Adrenal gland (tissue), 12 donors: ENCODE results near the gene PTPN3. TPM values are rescaled to one million over a fixed set of nuclear protein-coding genes. Genes with fewer than 3 reads are reported as not detected.

Experiments
- DNase-seq, 7 donors: peaks; one replicate each; pipeline ENCODE4 v3.0.0-alpha.2; 2019 to 2020
- H3K27ac ChIP-seq, 5 donors: fragments of 200-600 bp; sonication (generic) in 4 of 5; 1 replicate in 3 of 5; 2 replicates in 2 of 5; pipeline versions ENCODE4 v1.5.1 to v1.8.0; 2016 to 2020; ENCODE audit warnings: mild to moderate bottlenecking in 1 of 5
- H3K27me3 ChIP-seq: fragments of 200-600 bp; 2 replicates; pipeline ENCODE4 v1.8.0; 2021
- H3K36me3 ChIP-seq, 2 donors: fragments of 200-600 bp; replicated peaks in 1 of 2; 1 replicate in 1 of 2; 2 replicates in 1 of 2; pipeline versions ENCODE4 v1.5.1 to v1.8.0; 2018 to 2022
- H3K4me1 ChIP-seq, 2 donors: fragments of 200-600 bp; replicated peaks in 1 of 2; 1 replicate in 1 of 2; 2 replicates in 1 of 2; pipeline versions ENCODE4 v1.5.1 to v1.8.0; 2018 to 2021
- H3K4me3 ChIP-seq, 4 donors: fragments of 200-600 bp; sonication (generic) in 3 of 4; one replicate each; pipeline ENCODE4 v1.5.1; 2016 to 2018
- H3K9me3 ChIP-seq, 3 donors: fragments of 200-600 bp; sonication (generic) in 1 of 3; replicated peaks in 1 of 3; 1 replicate in 2 of 3; 2 replicates in 1 of 3; pipeline versions ENCODE4 v1.5.1 to v1.8.0; 2016 to 2021
- POLR2A ChIP-seq, 2 donors: fragments of 450-650 bp; IDR thresholded peaks; one replicate each; pipeline ENCODE4 v1.6.1; 2017; ENCODE audit warnings: antibody characterized with exemption in 2 of 2, mild to moderate bottlenecking in 2 of 2, moderate library complexity in 1 of 2
- WGBS, 4 donors: extraction: QIAGEN DNeasy Blood & Tissue Kit in 2 of 4; methylation state at CpG; one replicate each; pipeline versions ENCODE4 v1.1.5 to v1.1.7; 2013 to 2017; 5-methylcytosine and 5-hydroxymethylcytosine counted together
- intact Hi-C, 2 donors: fragments of 100-400 bp; cut with DNase I; formaldehyde crosslinking; loops; one replicate each; pipeline versions ENCODE4 v1.14.1 to v1.15.0; 2022 to 2023
- polyA plus RNA-seq, 3 donors: library from polyadenylated mRNA; stranded (reverse); fragments of 200-250 nt in 2 of 3; fragments of 350-450 nt in 1 of 3; fragmentation: Illumina TruSeq in 1 of 3; extraction: RNeasy Lipid Tissue Mini Kit (QIAGEN cat#74804) in 1 of 3; gene quantifications; one replicate each; pipeline ENCODE4 v1.2.3, GENCODE V29; 2013 to 2014
- total RNA-seq, 9 donors: library from RNA; depleted of rRNA in 4 of 9; stranded (reverse); fragments of >200 nt in 4 of 9; fragments of 120-200 nt in 1 of 9; fragmentation: NEBNext Ultra II Directional in 1 of 9; extraction: Animal tissue kit (Norgen Biotek cat#: 25700) in 1 of 9; gene quantifications; one replicate each; pipeline versions ENCODE4 v1.1.0 to v1.2.4, GENCODE V29; 2013 to 2023
- TF ChIP-seq, protein P1 (sequence below), 6 experiments: fragments of 450-650 bp in 4 of 6; fragments of 200-600 bp in 2 of 6; sonication (generic) in 1 of 6; IDR thresholded peaks; 1 replicate in 5 of 6; 2 replicates in 1 of 6; pipeline versions ENCODE4 v1.5.1 to v1.8.0; 2016 to 2021; ENCODE audit warnings: antibody characterized with exemption in 6 of 6, mild to moderate bottlenecking in 2 of 6, moderate library complexity in 1 of 6
- donor health status: healthy with polysubstance abuse.
- donor health status: Bipolar disorder and iron deficiency.
- donor health status: DM: yes; HTN: yes; CAD: no.
- donor health status: DM: no; HTN: no; CAD: no.
- donor health status: DM: no; HTN: no; CAD: no.
- donor health status: DM: yes; HTN: yes; CAD: no.

The PTPN3 gene
- total and polyA plus RNA-seq, 12 donors: 1.6 to 6.1 (median 3.0) TPM

DNA sequence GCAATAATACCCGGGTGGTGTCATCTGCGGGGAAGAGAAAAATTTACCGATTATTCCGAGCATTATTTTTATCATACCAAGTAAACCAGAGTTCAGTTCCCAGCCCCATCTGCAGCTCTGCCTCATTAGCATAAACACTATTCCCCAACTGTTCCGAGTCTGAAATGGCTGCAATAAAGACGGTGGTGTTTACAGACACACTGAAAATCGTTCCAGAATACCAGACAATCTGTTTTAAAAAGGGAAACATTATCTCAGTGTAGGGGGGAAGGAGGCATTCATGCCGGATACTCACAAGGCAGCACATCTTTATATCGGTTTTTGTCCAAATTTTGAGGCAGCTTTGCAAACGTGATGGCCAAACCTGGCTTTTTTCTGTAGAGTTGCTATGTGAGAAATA, 106.9 kb downstream of the PTPN3 start:
- no peak for DNase-seq
- Histone ChIP-seq H3K27me3 (no peaks in the 10 kb centered on the region), H3K27ac (no peak overlapping the region), H3K4me1 (no peaks in the 10 kb centered on the region), H3K36me3 (peaks cover 0 to 3% of the 10 kb centered on the region in 2 donors), H3K4me3 (no peak overlapping the region), H3K9me3 (no peaks in the 10 kb centered on the region)
- 81 to 88% (median 84%) methylated on average over 10 of the region's 10 CpGs for WGBS, 4 donors
- intact Hi-C loops: no loop called here
- TF ChIP-seq POLR2A (IDR thresholded peaks at IDR 0.05): no peak
- TF ChIP-seq, protein P1, sequence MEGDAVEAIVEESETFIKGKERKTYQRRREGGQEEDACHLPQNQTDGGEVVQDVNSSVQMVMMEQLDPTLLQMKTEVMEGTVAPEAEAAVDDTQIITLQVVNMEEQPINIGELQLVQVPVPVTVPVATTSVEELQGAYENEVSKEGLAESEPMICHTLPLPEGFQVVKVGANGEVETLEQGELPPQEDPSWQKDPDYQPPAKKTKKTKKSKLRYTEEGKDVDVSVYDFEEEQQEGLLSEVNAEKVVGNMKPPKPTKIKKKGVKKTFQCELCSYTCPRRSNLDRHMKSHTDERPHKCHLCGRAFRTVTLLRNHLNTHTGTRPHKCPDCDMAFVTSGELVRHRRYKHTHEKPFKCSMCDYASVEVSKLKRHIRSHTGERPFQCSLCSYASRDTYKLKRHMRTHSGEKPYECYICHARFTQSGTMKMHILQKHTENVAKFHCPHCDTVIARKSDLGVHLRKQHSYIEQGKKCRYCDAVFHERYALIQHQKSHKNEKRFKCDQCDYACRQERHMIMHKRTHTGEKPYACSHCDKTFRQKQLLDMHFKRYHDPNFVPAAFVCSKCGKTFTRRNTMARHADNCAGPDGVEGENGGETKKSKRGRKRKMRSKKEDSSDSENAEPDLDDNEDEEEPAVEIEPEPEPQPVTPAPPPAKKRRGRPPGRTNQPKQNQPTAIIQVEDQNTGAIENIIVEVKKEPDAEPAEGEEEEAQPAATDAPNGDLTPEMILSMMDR (IDR thresholded peaks at IDR 0.05): no peak

DNA sequence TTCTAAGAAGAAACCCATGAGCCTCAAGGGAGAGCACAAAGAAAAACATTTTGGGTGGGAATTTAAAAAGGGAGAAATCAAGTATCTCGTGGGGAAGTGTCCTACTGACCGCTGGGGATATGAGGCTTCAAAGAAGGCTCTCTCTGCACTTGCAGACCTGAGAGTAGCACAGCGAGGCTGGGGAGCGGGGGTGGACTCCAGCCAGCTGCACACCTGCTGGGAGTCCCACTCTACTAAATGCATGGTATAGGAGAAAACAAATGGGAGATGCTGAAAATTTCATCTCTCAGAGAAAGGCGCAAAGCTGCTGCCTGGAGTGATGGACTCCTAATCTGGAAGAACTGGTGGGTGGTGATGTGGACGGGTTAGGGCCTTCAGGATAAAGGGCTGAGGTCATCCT, 110.3 kb downstream of the PTPN3 start:
- Histone ChIP-seq H3K27me3 (no peaks in the 10 kb centered on the region), H3K9me3 (no peaks in the 10 kb centered on the region), H3K4me3 (no peak overlapping the region), H3K27ac (no peak overlapping the region), H3K36me3 (peaks cover 0 to 3% of the 10 kb centered on the region in 2 donors), H3K4me1 (no peaks in the 10 kb centered on the region)
- no peak for DNase-seq
- whole genome bisulfite sequencing, 4 donors: 84 to 93% (median 91%) methylated on average over 6 of the region's 6 CpGs
- TF ChIP-seq POLR2A (IDR thresholded peaks at IDR 0.05): no peak
- TF ChIP-seq, protein P1 (IDR thresholded peaks at IDR 0.05): no peak
- intact Hi-C loops: no loop called here

DNA sequence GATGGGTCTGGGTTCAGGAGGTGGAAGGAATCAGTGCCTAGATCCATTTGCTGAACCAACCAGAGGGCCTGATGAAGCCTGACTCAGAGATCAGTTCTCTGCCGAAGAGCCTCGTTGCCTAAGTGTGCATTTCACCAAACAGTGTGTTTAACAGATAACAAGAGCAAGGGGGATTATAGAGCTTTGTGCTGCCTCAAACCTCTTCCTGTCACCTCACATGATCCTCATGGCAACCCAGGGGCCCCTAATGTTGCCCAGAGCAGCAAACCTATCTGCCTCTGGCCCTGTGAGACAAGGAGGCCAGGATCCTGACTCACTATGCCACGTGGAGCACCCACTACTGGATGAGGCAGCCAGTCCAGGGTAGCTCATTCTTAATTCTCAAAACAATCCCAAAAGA, 110.9 kb downstream of the PTPN3 start:
- intact Hi-C loops: no loop called here
- peak in 1 of 7 donors; percentile 24 for DNase-seq
- TF ChIP-seq, protein P1 (IDR thresholded peaks at IDR 0.05): no peak
- no peak for TF ChIP-seq POLR2A (IDR thresholded peaks at IDR 0.05)
- Histone ChIP-seq H3K4me1 (no peaks in the 10 kb centered on the region), H3K9me3 (no peaks in the 10 kb centered on the region), H3K36me3 (peaks cover 0 to 3% of the 10 kb centered on the region in 2 donors), H3K27me3 (no peaks in the 10 kb centered on the region), H3K27ac (no peak overlapping the region), H3K4me3 (no peak overlapping the region)
- 77 to 86% (median 82%) methylated on average over 3 of the region's 3 CpGs for WGBS, 4 donors

DNA sequence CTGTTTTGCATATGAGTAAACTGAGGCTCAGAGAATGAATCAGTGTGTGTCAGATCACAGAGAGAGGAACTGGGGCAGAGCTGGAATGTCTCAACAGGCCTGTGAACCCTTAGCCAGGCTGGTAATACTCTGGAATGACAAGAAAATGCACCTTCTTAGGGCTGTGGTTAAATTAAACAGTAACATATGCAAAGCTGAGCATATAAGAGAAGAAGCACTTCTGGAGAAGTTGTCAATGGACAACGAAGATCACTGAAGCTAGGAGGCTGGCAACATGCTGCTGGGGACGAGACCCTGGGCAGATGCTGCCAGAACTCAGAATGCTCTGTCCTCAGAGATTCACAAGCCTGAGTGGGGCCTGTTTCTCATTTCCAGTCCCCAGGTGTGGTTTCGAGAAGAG, 112.6 kb downstream of the PTPN3 start:
- peak in 1 of 7 donors; percentile 10 for DNase-seq
- Histone ChIP-seq H3K9me3 (no peaks in the 10 kb centered on the region), H3K36me3 (peaks cover 0 to 3% of the 10 kb centered on the region in 2 donors), H3K27me3 (no peaks in the 10 kb centered on the region), H3K4me3 (no peak overlapping the region), H3K27ac (no peak overlapping the region), H3K4me1 (no peaks in the 10 kb centered on the region)
- intact Hi-C loops: no loop called here
- TF ChIP-seq POLR2A (IDR thresholded peaks at IDR 0.05): no peak
- TF ChIP-seq, protein P1 (IDR thresholded peaks at IDR 0.05): no peak
- WGBS, 4 donors: 80 to 96% (median 89%) methylated on average over 3 of the region's 3 CpGs
